ENCODE measurements around the gene ZKSCAN3. TPM values are rescaled to one million over a fixed set of nuclear protein-coding genes. Genes with fewer than 3 reads are reported as not detected.

ZKSCAN3 gene
- total RNA-seq, 5 donors from 2014 or later (not counting 1 experiment from before 2014, with no cell fraction given), result 4.0 to 11.9 (median 10.5) TPM

DNA sequence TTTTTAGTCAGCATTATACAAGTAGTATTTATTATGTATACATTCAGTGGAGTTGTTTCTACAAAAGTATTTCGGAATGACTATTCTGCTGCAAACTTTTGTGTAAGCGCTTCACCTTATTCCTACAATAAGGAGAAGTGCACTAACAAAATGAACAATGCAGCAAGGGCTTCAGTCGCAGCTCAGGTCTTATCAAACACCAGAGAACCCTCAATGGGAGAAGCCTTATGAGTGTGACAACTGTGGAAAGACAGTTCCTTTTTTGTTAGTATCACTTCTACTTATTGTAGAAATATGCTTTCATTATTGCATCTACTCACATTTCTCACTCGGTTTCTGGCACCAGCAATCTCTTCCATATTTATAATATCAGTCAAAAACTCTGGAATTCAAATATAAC, 18.8 kb downstream of the ZKSCAN3 start:
- Mint-ChIP-seq H3K4me3 (no peak overlapping the region), H3K4me1 (no peaks in the 10 kb centered on the region), H3K27me3 (no peaks in the 10 kb centered on the region), H3K27ac (no peak overlapping the region), H3K9me3 (no peaks in the 10 kb centered on the region), H3K36me3 (peaks cover 35% of the 10 kb centered on the region)
- Histone ChIP-seq H3K9me3 (no peaks in the 10 kb centered on the region), H3K4me1 (ENCODE audit: control insufficient read depth in 1 of 2, extremely low read depth in 1 of 2, insufficient read depth in 2 of 2, low read length in 2 of 2) (no peaks in the 10 kb centered on the region), H3K36me3 (ENCODE audit: control insufficient read depth in 2 of 2, extremely low read depth in 1 of 2, insufficient read depth in 1 of 2, low read length in 1 of 2) (peaks cover 7 to 26% of the 10 kb centered on the region in 2 donors), H3K27ac (ENCODE audit: low read length) (no peak overlapping the region), H3K27me3 (replicated peaks in 1 of 2; ENCODE audit: control insufficient read depth in 2 of 2, extremely low read depth in 1 of 2, insufficient read depth in 2 of 2, low read length in 1 of 2) (no peaks in the 10 kb centered on the region), H3K4me3 (ENCODE audit: control insufficient read depth in 1 of 2, extremely low read depth in 1 of 2, low read length in 1 of 2) (no peak overlapping the region)
- ChIA-PET CTCF (no interaction called here), POLR2A (no interaction called here)
- no peak for ATAC-seq (replicated peaks in 1 of 4)
- DNase-seq, result no peak
- WGBS (ENCODE audit: insufficient coverage), result no CpG with 5 or more reads among the region's 4 CpGs

DNA sequence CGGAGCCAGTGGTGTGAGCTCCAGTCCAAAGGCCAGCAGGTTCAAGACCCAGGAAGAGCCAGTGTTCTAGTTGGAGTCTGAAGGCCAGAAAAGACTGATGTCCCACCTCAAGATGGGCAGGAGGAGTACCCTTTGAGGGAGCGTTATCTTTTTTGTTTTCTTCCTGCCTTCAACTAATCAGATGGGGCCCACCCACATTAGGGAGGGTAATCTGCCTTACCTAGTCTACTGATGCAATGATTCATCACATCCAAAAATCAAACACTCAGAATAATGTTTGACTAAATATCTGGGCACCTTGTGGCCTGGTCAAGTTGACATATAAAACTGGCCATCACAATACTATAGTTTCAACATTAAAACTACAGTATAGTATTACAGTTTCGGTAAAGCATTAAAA, 19.7 kb downstream of the ZKSCAN3 start:
- H3K27ac ChIP-seq (ENCODE audit: low read length), result no peak overlapping the region
- no peaks in the 10 kb centered on the region for H3K27me3 Mint-ChIP-seq
- H3K27me3 ChIP-seq (replicated peaks in 1 of 2; ENCODE audit: control insufficient read depth in 2 of 2, extremely low read depth in 1 of 2, insufficient read depth in 2 of 2, low read length in 1 of 2), result no peaks in the 10 kb centered on the region
- no peak overlapping the region for H3K4me3 ChIP-seq (ENCODE audit: control insufficient read depth in 1 of 2, extremely low read depth in 1 of 2, low read length in 1 of 2)
- H3K9me3 ChIP-seq, result no peaks in the 10 kb centered on the region
- ChIA-PET POLR2A (no interaction called here), CTCF (no interaction called here)
- H3K4me3 Mint-ChIP-seq, result no peak overlapping the region
- peaks cover 6 to 21% of the 10 kb centered on the region in 2 donors for H3K36me3 ChIP-seq (ENCODE audit: control insufficient read depth in 2 of 2, extremely low read depth in 1 of 2, insufficient read depth in 1 of 2, low read length in 1 of 2)
- H3K36me3 Mint-ChIP-seq, result peaks cover 31% of the 10 kb centered on the region
- no peak for ATAC-seq (replicated peaks in 1 of 4)
- H3K4me1 Mint-ChIP-seq, result no peaks in the 10 kb centered on the region
- no peak overlapping the region for H3K27ac Mint-ChIP-seq
- no peaks in the 10 kb centered on the region for H3K9me3 Mint-ChIP-seq
- no peaks in the 10 kb centered on the region for H3K4me1 ChIP-seq (ENCODE audit: control insufficient read depth in 1 of 2, extremely low read depth in 1 of 2, insufficient read depth in 2 of 2, low read length in 2 of 2)
- DNase-seq, result no peak
- 83% methylated on average over 1 of the region's 3 CpGs for WGBS (ENCODE audit: insufficient coverage)

DNA sequence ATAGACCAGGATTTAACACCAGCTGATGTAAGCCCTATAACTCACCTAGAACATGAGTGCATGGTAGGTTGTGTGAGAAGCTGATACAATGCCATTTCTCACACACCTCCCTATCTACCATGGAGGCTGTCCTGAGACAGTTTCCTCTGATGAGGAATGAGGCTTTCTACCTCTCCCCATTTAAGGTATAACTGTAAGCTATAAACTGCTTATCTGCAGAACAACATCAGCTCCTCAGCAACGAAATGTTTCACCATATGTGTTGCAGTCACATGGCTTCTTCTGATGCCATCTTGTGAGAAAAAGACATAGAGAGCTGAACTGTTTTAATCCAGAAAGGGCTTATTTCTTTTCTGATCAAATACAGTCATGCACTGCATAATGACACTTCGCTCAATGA, 20.7 kb downstream of the ZKSCAN3 start:
- no peak for ATAC-seq (replicated peaks in 1 of 4)
- peaks cover 30% of the 10 kb centered on the region for H3K36me3 Mint-ChIP-seq
- no peak overlapping the region for H3K4me3 Mint-ChIP-seq
- H3K9me3 Mint-ChIP-seq, result no peaks in the 10 kb centered on the region
- Histone ChIP-seq H3K4me1 (ENCODE audit: control insufficient read depth in 1 of 2, extremely low read depth in 1 of 2, insufficient read depth in 2 of 2, low read length in 2 of 2) (no peaks in the 10 kb centered on the region), H3K4me3 (ENCODE audit: control insufficient read depth in 1 of 2, extremely low read depth in 1 of 2, low read length in 1 of 2) (no peak overlapping the region), H3K36me3 (ENCODE audit: control insufficient read depth in 2 of 2, extremely low read depth in 1 of 2, insufficient read depth in 1 of 2, low read length in 1 of 2) (peaks cover 3 to 13% of the 10 kb centered on the region in 2 donors), H3K9me3 (no peaks in the 10 kb centered on the region), H3K27ac (ENCODE audit: low read length) (no peak overlapping the region), H3K27me3 (replicated peaks in 1 of 2; ENCODE audit: control insufficient read depth in 2 of 2, extremely low read depth in 1 of 2, insufficient read depth in 2 of 2, low read length in 1 of 2) (no peaks in the 10 kb centered on the region)
- WGBS (ENCODE audit: insufficient coverage), result no CpG with 5 or more reads among the region's 2 CpGs
- CTCF ChIA-PET, result interaction anchor here in 1 of 2 donors (0.6 kb wide), 1 partner anchor 433 kb away, joined by 3 read pairs; no protein-coding TSS in a partner anchor
- POLR2A ChIA-PET, result no interaction called here
- H3K27me3 Mint-ChIP-seq, result no peaks in the 10 kb centered on the region
- DNase-seq, result no peak
- no peak overlapping the region for H3K27ac Mint-ChIP-seq
- H3K4me1 Mint-ChIP-seq, result no peaks in the 10 kb centered on the region

DNA sequence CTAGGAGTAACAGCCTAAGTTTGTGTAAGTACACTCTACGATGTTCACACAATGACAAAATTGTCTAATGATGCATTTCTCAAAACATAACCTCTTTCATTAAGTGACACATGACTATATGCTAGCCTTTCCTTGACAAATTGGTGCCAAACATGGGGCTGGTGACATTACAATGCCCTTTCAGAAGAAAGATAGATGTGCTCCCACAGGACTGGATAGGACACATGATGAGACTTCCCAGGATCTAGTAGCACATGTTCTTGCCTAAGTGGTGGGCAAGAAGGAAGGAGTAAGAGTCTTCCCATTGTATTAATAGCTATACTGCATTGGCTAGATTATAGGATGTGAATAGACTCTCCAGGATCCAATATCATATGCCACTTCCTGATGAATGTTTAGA, 21.5 kb downstream of the ZKSCAN3 start:
- no peaks in the 10 kb centered on the region for H3K9me3 ChIP-seq
- ChIA-PET CTCF (no interaction called here), POLR2A (no interaction called here)
- H3K27ac ChIP-seq (ENCODE audit: low read length), result no peak overlapping the region
- peaks cover 3 to 5% of the 10 kb centered on the region in 2 donors for H3K36me3 ChIP-seq (ENCODE audit: control insufficient read depth in 2 of 2, extremely low read depth in 1 of 2, insufficient read depth in 1 of 2, low read length in 1 of 2)
- no peaks in the 10 kb centered on the region for H3K27me3 ChIP-seq (replicated peaks in 1 of 2; ENCODE audit: control insufficient read depth in 2 of 2, extremely low read depth in 1 of 2, insufficient read depth in 2 of 2, low read length in 1 of 2)
- ATAC-seq (replicated peaks in 1 of 4) (no peak), DNase-seq (no peak)
- no peaks in the 10 kb centered on the region for H3K9me3 Mint-ChIP-seq
- H3K36me3 Mint-ChIP-seq, result peaks cover 29% of the 10 kb centered on the region
- H3K4me1 Mint-ChIP-seq, result no peaks in the 10 kb centered on the region
- no peak overlapping the region for H3K27ac Mint-ChIP-seq
- no peaks in the 10 kb centered on the region for H3K4me1 ChIP-seq (ENCODE audit: control insufficient read depth in 1 of 2, extremely low read depth in 1 of 2, insufficient read depth in 2 of 2, low read length in 2 of 2)
- 100% methylated on average over 1 of the region's 1 CpG for WGBS (ENCODE audit: insufficient coverage)
- no peaks in the 10 kb centered on the region for H3K27me3 Mint-ChIP-seq
- no peak overlapping the region for H3K4me3 Mint-ChIP-seq
- H3K4me3 ChIP-seq (ENCODE audit: control insufficient read depth in 1 of 2, extremely low read depth in 1 of 2, low read length in 1 of 2), result no peak overlapping the region

DNA sequence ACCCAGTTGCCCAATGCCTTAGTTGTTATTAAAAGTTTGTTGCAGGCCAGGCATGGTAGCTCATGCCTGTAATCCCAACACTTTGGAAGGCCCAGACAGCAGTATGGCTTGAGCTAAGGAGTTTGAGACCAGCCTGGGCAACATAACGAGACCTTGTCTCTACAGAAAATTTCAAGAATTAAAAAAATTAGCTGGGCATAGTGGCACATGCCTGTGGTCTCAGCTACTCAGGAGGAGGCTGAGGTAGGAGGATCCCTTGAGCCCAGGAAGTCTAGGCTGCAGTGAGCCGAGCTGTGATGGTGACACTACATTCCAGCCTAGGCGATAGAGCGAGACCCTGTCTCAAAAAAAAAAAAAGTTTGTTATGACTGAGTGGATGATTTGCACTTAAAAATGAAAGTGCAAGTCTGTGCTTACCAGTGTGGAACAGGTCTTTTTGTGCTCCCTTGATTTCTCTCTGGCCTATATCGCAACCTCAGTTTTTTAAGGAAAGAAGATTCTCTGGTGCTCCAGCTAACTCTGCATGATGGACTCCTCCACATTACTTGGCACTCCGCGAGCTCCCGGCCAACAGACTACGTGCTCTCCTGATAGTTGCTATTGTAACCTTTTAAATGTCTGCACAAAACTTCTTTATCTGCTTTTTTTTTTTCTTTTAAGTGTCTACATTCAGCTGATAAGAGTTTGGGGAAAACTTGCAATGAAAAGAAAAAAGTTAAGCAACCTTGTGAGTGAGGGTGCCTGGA, 22.1 kb downstream of the ZKSCAN3 start:
- no peak for ATAC-seq (replicated peaks in 1 of 4)
- Histone ChIP-seq H3K27me3 (replicated peaks in 1 of 2; ENCODE audit: control insufficient read depth in 2 of 2, extremely low read depth in 1 of 2, insufficient read depth in 2 of 2, low read length in 1 of 2) (no peaks in the 10 kb centered on the region), H3K9me3 (no peaks in the 10 kb centered on the region), H3K4me1 (ENCODE audit: control insufficient read depth in 1 of 2, extremely low read depth in 1 of 2, insufficient read depth in 2 of 2, low read length in 2 of 2) (no peaks in the 10 kb centered on the region), H3K4me3 (ENCODE audit: control insufficient read depth in 1 of 2, extremely low read depth in 1 of 2, low read length in 1 of 2) (no peak overlapping the region), H3K27ac (ENCODE audit: low read length) (no peak overlapping the region), H3K36me3 (ENCODE audit: control insufficient read depth in 2 of 2, extremely low read depth in 1 of 2, insufficient read depth in 1 of 2, low read length in 1 of 2) (peaks cover 0 to 3% of the 10 kb centered on the region in 2 donors)
- WGBS (ENCODE audit: insufficient coverage), result 92% methylated on average over 2 of the region's 9 CpGs
- no peaks in the 10 kb centered on the region for H3K4me1 Mint-ChIP-seq
- no peak overlapping the region for H3K27ac Mint-ChIP-seq
- no peak overlapping the region for H3K4me3 Mint-ChIP-seq
- ChIA-PET CTCF (interaction anchor here in 1 of 2 donors (0.7 kb wide), 1 partner anchor 56 kb away, joined by 5 read pairs; no protein-coding TSS in a partner anchor), POLR2A (interaction anchor here (0.6 to 0.7 kb wide), 3 partner anchors 20 to 1363 kb away, joined by 4 to 6 read pairs (median 4); no protein-coding TSS in a partner anchor)
- no peak for DNase-seq
- H3K27me3 Mint-ChIP-seq, result no peaks in the 10 kb centered on the region
- H3K36me3 Mint-ChIP-seq, result peaks cover 24% of the 10 kb centered on the region
- H3K9me3 Mint-ChIP-seq, result no peaks in the 10 kb centered on the region

DNA sequence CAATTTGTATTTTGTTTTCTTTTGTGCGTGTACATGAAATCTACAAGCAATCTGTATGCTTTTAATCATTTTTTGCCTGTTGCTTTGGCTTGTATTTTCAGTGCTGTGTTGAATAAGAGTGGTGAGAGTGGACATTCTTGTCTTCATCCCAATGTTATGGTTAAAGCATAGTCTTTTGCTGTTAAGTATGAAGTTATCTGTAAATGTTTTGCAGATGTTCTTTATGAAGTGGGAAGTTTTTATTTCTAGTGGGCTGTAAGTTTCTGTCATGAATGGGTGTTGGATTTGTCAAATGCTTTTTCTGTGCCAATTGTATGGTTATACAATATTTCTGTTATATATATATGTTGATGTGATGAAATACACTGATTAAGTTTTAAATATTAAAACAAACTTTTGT, 24.2 kb downstream of the ZKSCAN3 start:
- H3K4me3 Mint-ChIP-seq, result no peak overlapping the region
- ATAC-seq (replicated peaks in 1 of 4) (no peak), DNase-seq (no peak)
- WGBS (ENCODE audit: insufficient coverage), result no CpG with 5 or more reads among the region's 1 CpG
- H3K9me3 Mint-ChIP-seq, result peaks cover 0 to 4% (median 0%) of the 10 kb centered on the region in 3 donors
- ChIA-PET CTCF (no interaction called here), POLR2A (interaction anchor here in 1 of 2 donors (0.6 kb wide), 1 partner anchor 8 kb away, joined by 3 read pairs; no protein-coding TSS in a partner anchor)
- peaks cover 2 to 3% of the 10 kb centered on the region in 2 donors for H3K36me3 ChIP-seq (ENCODE audit: control insufficient read depth in 2 of 2, extremely low read depth in 1 of 2, insufficient read depth in 1 of 2, low read length in 1 of 2)
- H3K27me3 ChIP-seq (replicated peaks in 1 of 2; ENCODE audit: control insufficient read depth in 2 of 2, extremely low read depth in 1 of 2, insufficient read depth in 2 of 2, low read length in 1 of 2), result no peaks in the 10 kb centered on the region
- peaks cover 20% of the 10 kb centered on the region for H3K36me3 Mint-ChIP-seq
- H3K4me3 ChIP-seq (ENCODE audit: control insufficient read depth in 1 of 2, extremely low read depth in 1 of 2, low read length in 1 of 2), result no peak overlapping the region
- no peaks in the 10 kb centered on the region for H3K9me3 ChIP-seq
- H3K27ac Mint-ChIP-seq, result no peak overlapping the region
- no peaks in the 10 kb centered on the region for H3K4me1 Mint-ChIP-seq
- H3K27me3 Mint-ChIP-seq, result no peaks in the 10 kb centered on the region
- no peaks in the 10 kb centered on the region for H3K4me1 ChIP-seq (ENCODE audit: control insufficient read depth in 1 of 2, extremely low read depth in 1 of 2, insufficient read depth in 2 of 2, low read length in 2 of 2)
- no peak overlapping the region for H3K27ac ChIP-seq (ENCODE audit: low read length)

Data from T-cell (primary cell).